Panc1 (cell line): Measurements from ENCODE around the gene RNPS1. TPM values are rescaled to one million over a fixed set of nuclear protein-coding genes. Genes with fewer than 3 reads are reported as not detected.

Experiments used
- ATAC-seq: fragments of 200-7000 bp; cut with Tn5 transposase; 2 replicates; pipeline ENCODE4 v1.9.1; 2020; ENCODE audit warnings: mild to moderate bottlenecking, moderate library complexity
- BruUV-seq: library from RNA; stranded (reverse); fragments of 400-500 nt; replicated peaks from 2 replicates; lab custom pipeline; 2021; lab: Mats Ljungman, UMichigan
- CTCF ChIA-PET: fragments of 300-600 bp; sonication (Branson Sonifier 250); formaldehyde crosslinking; loops from one replicate; lab custom pipeline; 2022; ENCODE audit warnings: antibody characterized with exemption; lab: Charles Lee
- POLR2A ChIA-PET: fragments of 300-600 bp; sonication (Branson Sonifier 250); formaldehyde crosslinking; loops from one replicate; lab custom pipeline; 2022; ENCODE audit warnings: antibody characterized with exemption; lab: Charles Lee
- DNase-seq: peaks from one replicate; pipeline ENCODE4 v3.0.0-alpha.2; 2010; ENCODE audit warnings: low read depth, low spot score
- H3K27ac ChIP-seq: 2 replicates; pipeline ENCODE4 v1.5.1; 2011; ENCODE audit warnings: mild to moderate bottlenecking, low read length, inconsistent platforms
- H3K27me3 ChIP-seq: fragments of 200-500 bp; sonication (Bioruptor generic); 2 replicates; pipeline ENCODE4 v1.6.0; 2014; ENCODE audit warnings: low read length, inconsistent platforms; ENCODE audit not compliant: control insufficient read depth, insufficient read depth
- H3K36me3 ChIP-seq: fragments of 200-500 bp; sonication (Bioruptor generic); 2 replicates; pipeline ENCODE4 v1.5.1; 2014; ENCODE audit warnings: inconsistent platforms, mild to moderate bottlenecking, low read length, moderate library complexity; ENCODE audit not compliant: control insufficient read depth, insufficient read depth
- H3K4me1 ChIP-seq: 2 replicates; pipeline ENCODE4 v1.5.1; 2011; ENCODE audit warnings: inconsistent platforms, mild to moderate bottlenecking, low read length, moderate library complexity; ENCODE audit not compliant: control insufficient read depth, insufficient read depth
- H3K4me3 ChIP-seq, 2 experiments: 2 replicates each; pipeline ENCODE4 v1.5.1; 2011 to 2012; ENCODE audit warnings: low read depth in 2 of 2, low read length in 2 of 2, mild to moderate bottlenecking in 2 of 2, inconsistent platforms in 1 of 2, moderate library complexity in 1 of 2
- H3K9me3 ChIP-seq: fragments of 200-500 bp; sonication (Bioruptor generic); 2 replicates; pipeline ENCODE4 v1.5.1; 2014; ENCODE audit warnings: low read depth, mild to moderate bottlenecking, inconsistent platforms, low read length, moderate library complexity; ENCODE audit not compliant: control insufficient read depth, insufficient read depth
- CTCF ChIP-seq: fragments of 450-650 bp; IDR thresholded peaks from 2 replicates; pipeline ENCODE4 v1.5.1; 2017; ENCODE audit warnings: mild to moderate bottlenecking
- POLR2AphosphoS5 ChIP-seq: IDR thresholded peaks from 2 replicates; pipeline ENCODE4 v1.6.1; 2012; ENCODE audit warnings: mild to moderate bottlenecking, low read depth, low read length, moderate library complexity
- REST ChIP-seq, 2 experiments: IDR thresholded peaks; 2 replicates each; pipeline ENCODE4 v1.6.1; 2011 to 2012; ENCODE audit warnings: low read depth in 2 of 2, control low read depth in 1 of 2, low read length in 1 of 2, mild to moderate bottlenecking in 1 of 2, moderate library complexity in 1 of 2; ENCODE audit not compliant: insufficient read depth in 1 of 2
- SIN3A ChIP-seq: IDR thresholded peaks from 2 replicates; pipeline ENCODE4 v1.6.1; 2012; ENCODE audit warnings: low read depth, mild to moderate bottlenecking, low read length, moderate library complexity, borderline replicate concordance; ENCODE audit not compliant: insufficient read depth
- TCF7L2 ChIP-seq: IDR thresholded peaks from 2 replicates; pipeline ENCODE4 v1.6.1; 2011; ENCODE audit warnings: mild to moderate bottlenecking, low read depth, low read length, inconsistent platforms
- in situ Hi-C: cut with HindIII; loops from 2 replicates; pipeline ENCODE4 v1.10.0; 2016; ENCODE audit warnings: low sequenced_read_pairs, low pct_unique_long_range_greater_than_20kb
- intact Hi-C: fragments of 100-400 bp; cut with micrococcal nuclease; formaldehyde crosslinking; loops from one replicate; pipeline ENCODE4 v1.10.0; 2022; ENCODE audit not compliant: unreplicated experiment
- total RNA-seq: library from RNA; stranded (reverse); gene quantifications from one replicate; pipeline ENCODE4 v1.2.1, GENCODE V29; 2021; ENCODE audit not compliant: unreplicated experiment

RNPS1 gene
- total RNA-seq, 1 experiment from 2014 or later, result 249 TPM

GRCh38 chr16:2235695-2236336 is 32.1 kb downstream of the RNPS1 start:
- CTCF ChIA-PET, result no interaction called here
- Histone ChIP-seq H3K4me3 (no peak overlapping the region), H3K9me3 (no peaks in the 10 kb centered on the region), H3K27ac (no peak overlapping the region), H3K4me1 (peaks cover 8% of the 10 kb centered on the region), H3K27me3 (no peaks in the 10 kb centered on the region), H3K36me3 (no peaks in the 10 kb centered on the region; the same call in 1 of the 2 replicates)
- POLR2A ChIA-PET, result no interaction called here
- intact Hi-C loops (no loop called here), in situ Hi-C loops (no loop called here)
- ATAC-seq (peak; percentile 6), DNase-seq (no peak)
- BruUV-seq, result no TSS peak
- TF ChIP-seq CTCF (no peak), SIN3A (no peak), REST (IDR thresholded peaks at IDR 0.05; ENCODE audit: insufficient read depth in 1 of 2, low read depth in 2 of 2, low read length in 1 of 2) (no peak), TCF7L2 (no peak), POLR2AphosphoS5 (no peak)

- ATAC-seq, result no peak
- no peak overlapping the region for H3K27ac ChIP-seq
- no peaks in the 10 kb centered on the region for H3K27me3 ChIP-seq
- ChIA-PET POLR2A (no interaction called here), CTCF (no interaction called here)
- intact Hi-C loops (no loop called here), in situ Hi-C loops (no loop called here)
- H3K9me3 ChIP-seq, result no peaks in the 10 kb centered on the region
- H3K36me3 ChIP-seq, result no peaks in the 10 kb centered on the region; the same call in 1 of the 2 replicates
- no peak overlapping the region for H3K4me3 ChIP-seq
- TF ChIP-seq CTCF (no peak), SIN3A (no peak), REST (IDR thresholded peaks at IDR 0.05; ENCODE audit: insufficient read depth in 1 of 2, low read depth in 2 of 2, low read length in 1 of 2) (0 out of 4 replicates have a peak, but pooled peaks of 1 of the 2 experiments have one; percentile 40)
- no TSS peak for BruUV-seq
- no peak for DNase-seq
- H3K4me1 ChIP-seq, result peaks cover 8% of the 10 kb centered on the region
Measured at GRCh38 chr16:2235234-2235651, 32.7 kb downstream of the RNPS1 start.
